Endothelial cell (in vitro differentiated cells): ENCODE data around the gene XCL1. TPM values are rescaled to one million over a fixed set of nuclear protein-coding genes. Genes with fewer than 3 reads are reported as not detected.

Source experiments
- DNase-seq: peaks from one replicate; pipeline ENCODE4 v3.0.0; 2021; ENCODE audit warnings: low spot score
- H3K27ac Mint-ChIP-seq: one replicate; pipeline ENCODE4 v1.8.0; 2021; ENCODE audit warnings: mixed read lengths, inconsistent platforms; ENCODE audit not compliant: unreplicated experiment
- H3K27me3 Mint-ChIP-seq: one replicate; pipeline ENCODE4 v1.8.0; 2021; ENCODE audit warnings: mild to moderate bottlenecking, moderate library complexity, mixed read lengths, inconsistent platforms; ENCODE audit not compliant: unreplicated experiment
- H3K36me3 Mint-ChIP-seq: one replicate; pipeline ENCODE4 v1.8.0; 2021; ENCODE audit warnings: mild to moderate bottlenecking, low read depth, mixed read lengths, inconsistent platforms; ENCODE audit not compliant: unreplicated experiment
- H3K4me1 Mint-ChIP-seq: one replicate; pipeline ENCODE4 v1.8.0; 2021; ENCODE audit warnings: mild to moderate bottlenecking, mixed read lengths, inconsistent platforms; ENCODE audit not compliant: unreplicated experiment
- H3K4me3 Mint-ChIP-seq: one replicate; pipeline ENCODE4 v1.8.0; 2021; ENCODE audit warnings: mild to moderate bottlenecking, mixed read lengths, inconsistent platforms; ENCODE audit not compliant: unreplicated experiment
- H3K9me3 Mint-ChIP-seq: one replicate; pipeline ENCODE4 v1.8.0; 2021; ENCODE audit warnings: mixed read lengths, inconsistent platforms; ENCODE audit not compliant: unreplicated experiment
- total RNA-seq: library from RNA; stranded (reverse); fragmentation: NEBNext Ultra II Directional; extraction: Animal tissue kit (Norgen Biotek cat#: 25700); gene quantifications from one replicate; pipeline ENCODE4 v1.2.1, GENCODE V29; 2021; ENCODE audit not compliant: unreplicated experiment
- TF ChIP-seq, protein P1 (sequence below): fragments of 200-600 bp; sonication (generic); IDR thresholded peaks from one replicate; pipeline ENCODE4 v1.5.0; 2021; ENCODE audit warnings: antibody characterized with exemption; ENCODE audit not compliant: unreplicated experiment

The XCL1 gene
- total RNA-seq, 1 donor from 2014 or later = not detected

DNA sequence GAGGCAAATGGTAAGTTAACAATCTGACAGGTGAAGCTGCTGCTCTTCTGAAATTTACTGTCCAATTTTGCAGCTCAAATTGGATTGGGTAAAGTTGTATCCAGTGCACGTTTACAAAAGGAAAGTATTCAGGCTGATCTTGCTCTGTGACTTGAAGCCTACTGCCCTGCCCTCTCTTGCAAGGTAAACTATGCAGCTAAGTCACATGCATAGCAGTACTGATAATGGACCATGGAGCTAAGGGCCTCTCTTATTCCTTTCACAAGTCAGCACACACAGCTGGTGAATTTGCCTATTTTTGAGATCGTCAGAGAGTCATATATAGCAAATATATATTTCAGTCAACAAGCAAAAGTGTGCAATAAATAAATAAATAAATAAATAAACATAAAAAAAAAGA, 23.2 kb downstream of the XCL1 start:
- Mint-ChIP-seq H3K27ac (no peak overlapping the region), H3K4me3 (no peak overlapping the region)

DNA sequence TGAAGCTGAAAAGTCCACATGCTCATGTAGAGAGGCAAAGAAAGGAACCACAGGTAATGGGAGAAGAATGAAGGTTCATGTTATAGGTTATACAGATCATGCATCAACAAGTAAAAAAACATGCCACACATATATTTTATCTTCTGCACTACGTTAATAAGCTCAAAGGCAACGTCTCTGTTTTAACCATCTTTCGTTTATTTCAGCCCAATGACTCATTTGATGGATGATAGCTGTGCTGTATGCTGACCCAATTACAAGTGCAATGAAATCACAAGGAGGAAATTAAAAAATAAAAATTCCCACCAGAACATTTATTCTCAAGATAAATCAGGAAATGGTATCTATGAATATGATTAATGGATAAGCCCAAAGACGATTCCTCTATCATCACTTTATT, 24.6 kb downstream of the XCL1 start:
- Mint-ChIP-seq H3K9me3 (no peaks in the 10 kb centered on the region), H3K4me3 (no peak overlapping the region)

More for the DNA sequence above, 23.2 kb downstream of the XCL1 start:
- Mint-ChIP-seq H3K27me3 (no peaks in the 10 kb centered on the region), H3K36me3 (no peaks in the 10 kb centered on the region), H3K4me1 (no peaks in the 10 kb centered on the region), H3K9me3 (no peaks in the 10 kb centered on the region)
- DNase-seq = no peak
- TF ChIP-seq, protein P1, sequence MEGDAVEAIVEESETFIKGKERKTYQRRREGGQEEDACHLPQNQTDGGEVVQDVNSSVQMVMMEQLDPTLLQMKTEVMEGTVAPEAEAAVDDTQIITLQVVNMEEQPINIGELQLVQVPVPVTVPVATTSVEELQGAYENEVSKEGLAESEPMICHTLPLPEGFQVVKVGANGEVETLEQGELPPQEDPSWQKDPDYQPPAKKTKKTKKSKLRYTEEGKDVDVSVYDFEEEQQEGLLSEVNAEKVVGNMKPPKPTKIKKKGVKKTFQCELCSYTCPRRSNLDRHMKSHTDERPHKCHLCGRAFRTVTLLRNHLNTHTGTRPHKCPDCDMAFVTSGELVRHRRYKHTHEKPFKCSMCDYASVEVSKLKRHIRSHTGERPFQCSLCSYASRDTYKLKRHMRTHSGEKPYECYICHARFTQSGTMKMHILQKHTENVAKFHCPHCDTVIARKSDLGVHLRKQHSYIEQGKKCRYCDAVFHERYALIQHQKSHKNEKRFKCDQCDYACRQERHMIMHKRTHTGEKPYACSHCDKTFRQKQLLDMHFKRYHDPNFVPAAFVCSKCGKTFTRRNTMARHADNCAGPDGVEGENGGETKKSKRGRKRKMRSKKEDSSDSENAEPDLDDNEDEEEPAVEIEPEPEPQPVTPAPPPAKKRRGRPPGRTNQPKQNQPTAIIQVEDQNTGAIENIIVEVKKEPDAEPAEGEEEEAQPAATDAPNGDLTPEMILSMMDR = no peak

DNA sequence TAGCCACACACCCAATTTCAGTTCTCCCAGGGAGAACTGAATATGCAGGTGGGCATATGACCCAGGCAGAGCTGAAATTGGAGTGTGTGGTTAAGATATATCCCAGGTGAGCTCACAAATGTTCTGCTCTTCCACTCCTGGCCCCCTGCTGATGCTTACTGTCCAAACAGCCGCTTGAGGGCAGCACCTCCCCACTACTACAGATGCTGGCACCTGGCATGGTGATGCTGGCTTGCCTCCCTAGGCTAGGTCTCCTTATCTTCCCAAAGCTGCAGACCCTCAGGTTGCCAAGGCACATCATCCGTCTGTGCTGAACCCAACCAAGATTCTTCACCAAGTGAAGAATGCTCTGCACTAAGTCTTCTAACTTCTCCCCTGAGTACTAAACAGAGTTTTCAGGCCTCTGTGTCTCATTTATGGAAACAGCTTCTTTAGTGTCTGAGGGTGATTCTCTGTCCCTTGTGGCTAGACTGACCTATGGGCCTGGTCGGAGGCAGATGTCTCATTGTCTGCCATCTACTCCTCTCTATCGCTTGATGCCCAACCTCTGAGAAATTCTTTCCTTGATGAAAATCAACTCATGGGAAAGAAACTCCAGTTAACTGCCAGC, 27.2 kb downstream of the XCL1 start:
- no peak overlapping the region for H3K27ac Mint-ChIP-seq
- H3K9me3 Mint-ChIP-seq = no peaks in the 10 kb centered on the region
- H3K36me3 Mint-ChIP-seq = no peaks in the 10 kb centered on the region
- no peak overlapping the region for H3K4me3 Mint-ChIP-seq
- no peaks in the 10 kb centered on the region for H3K27me3 Mint-ChIP-seq
- DNase-seq = peak; percentile 78
- TF ChIP-seq, protein P1 = peak; percentile 59
- no peaks in the 10 kb centered on the region for H3K4me1 Mint-ChIP-seq

More for the DNA sequence above, 24.6 kb downstream of the XCL1 start:
- H3K27ac Mint-ChIP-seq = no peak overlapping the region
- TF ChIP-seq, protein P1 = no peak
- H3K36me3 Mint-ChIP-seq = no peaks in the 10 kb centered on the region
- H3K27me3 Mint-ChIP-seq = no peaks in the 10 kb centered on the region
- no peak for DNase-seq
- no peaks in the 10 kb centered on the region for H3K4me1 Mint-ChIP-seq

DNA sequence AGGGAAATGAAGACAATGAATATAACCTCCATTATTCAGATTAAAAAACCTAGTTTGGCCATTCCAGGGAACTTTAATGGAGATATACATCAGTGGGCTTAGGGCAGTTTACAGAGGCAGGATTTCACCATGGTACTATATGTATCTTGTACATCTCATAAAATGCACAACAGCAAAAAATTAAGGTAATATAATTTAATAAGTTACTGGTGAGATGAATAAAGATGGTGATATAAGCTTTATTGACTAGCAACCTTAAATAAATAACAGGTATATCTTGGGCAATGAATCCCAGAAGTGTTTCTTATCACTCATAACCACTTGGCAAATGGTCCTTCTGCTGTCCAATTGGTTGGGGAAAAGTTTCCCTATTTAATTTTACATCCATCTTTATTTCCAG, 29.0 kb downstream of the XCL1 start:
- Mint-ChIP-seq H3K27me3 (no peaks in the 10 kb centered on the region), H3K4me1 (no peaks in the 10 kb centered on the region), H3K9me3 (no peaks in the 10 kb centered on the region), H3K4me3 (no peak overlapping the region), H3K36me3 (no peaks in the 10 kb centered on the region), H3K27ac (no peak overlapping the region)
- TF ChIP-seq, protein P1 = no peak
- DNase-seq = no peak

DNA sequence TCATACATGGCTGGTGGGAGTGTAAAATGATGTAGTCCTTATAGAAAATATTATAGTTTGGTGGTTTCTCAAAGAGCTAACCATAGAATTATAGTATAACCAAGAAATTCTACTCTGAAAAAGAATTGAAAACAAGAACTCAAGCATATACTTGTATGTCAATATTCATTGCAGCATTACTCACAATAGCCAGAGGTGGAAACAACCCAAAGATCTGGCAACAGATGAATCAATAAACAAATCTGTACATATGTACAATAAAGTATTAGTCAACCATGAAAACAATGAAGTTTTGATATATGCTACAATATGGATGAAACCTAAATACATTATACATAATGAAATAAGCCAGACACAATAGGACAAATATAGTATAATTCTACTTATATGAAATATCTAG, 29.7 kb downstream of the XCL1 start:
- no peaks in the 10 kb centered on the region for H3K9me3 Mint-ChIP-seq
- H3K27me3 Mint-ChIP-seq = no peaks in the 10 kb centered on the region
- no peak overlapping the region for H3K27ac Mint-ChIP-seq
- no peaks in the 10 kb centered on the region for H3K4me1 Mint-ChIP-seq
- no peak overlapping the region for H3K4me3 Mint-ChIP-seq
- TF ChIP-seq, protein P1 = no peak
- DNase-seq = no peak
- no peaks in the 10 kb centered on the region for H3K36me3 Mint-ChIP-seq
